ENCODE measurements around the gene ANKRD11.

The ANKRD11 gene

GRCh38 chr16:89320782-89321501 lies 169.4 kb downstream of the ANKRD11 start:
- Histone ChIP-seq H3K27ac (replicated peaks; ENCODE audit: low read length) (no peak overlapping the region), H3K4me1 (ENCODE audit: control insufficient read depth in 2 of 2, insufficient read depth in 1 of 2, low read depth in 1 of 2, low read length in 2 of 2) (peaks cover 22 to 31% of the 10 kb centered on the region in 2 donors), H2BK15ac (ENCODE audit: low read length) (no peak overlapping the region), H3K14ac (ENCODE audit: low read length) (no peak overlapping the region), H2BK12ac (ENCODE audit: low read length) (no peak overlapping the region), H3K36me3 (replicated peaks in 1 of 2; ENCODE audit: control insufficient read depth in 2 of 2, insufficient read depth in 2 of 2, low read length in 2 of 2) (peaks cover 8 to 39% of the 10 kb centered on the region in 2 donors), H3K18ac (ENCODE audit: low read length) (no peak overlapping the region), H2AK5ac (ENCODE audit: low read depth, low read length) (no peak overlapping the region), H3K4ac (ENCODE audit: low read length) (no peak overlapping the region), H3K27me3 (ENCODE audit: control insufficient read depth in 3 of 3, insufficient read depth in 3 of 3, low read depth in 1 of 3, low read length in 3 of 3) (no peaks in the 10 kb centered on the region), H2BK120ac (ENCODE audit: low read depth, low read length) (no peak overlapping the region), H3K79me1 (ENCODE audit: low read depth, low read length) (peaks cover 38% of the 10 kb centered on the region), H2AFZ (ENCODE audit: low read length) (no peak overlapping the region), H3K9ac (ENCODE audit: low read depth, low read length, poor library complexity) (no peak overlapping the region), H3K9me3 (replicated peaks in 1 of 2; ENCODE audit: control insufficient read depth in 2 of 2, insufficient read depth in 1 of 2, low read depth in 1 of 2, low read length in 2 of 2) (no peaks in the 10 kb centered on the region), H3K4me2 (ENCODE audit: insufficient read depth, low read length, poor library complexity, severe bottlenecking) (no peak overlapping the region), H3K4me3 (ENCODE audit: low read length in 2 of 2) (no peak overlapping the region), H4K91ac (ENCODE audit: low read depth, low read length, poor library complexity) (no peak overlapping the region), H3K23ac (ENCODE audit: low read depth, low read length, poor library complexity) (peak overlapping the region; percentile 52), H2BK5ac (ENCODE audit: low read length) (no peak overlapping the region), H4K8ac (ENCODE audit: low read depth, low read length) (no peak overlapping the region)
- no CpG with 5 or more reads among the region's 30 CpGs for WGBS, 2 donors (ENCODE audit: extremely low coverage in 2 of 2, insufficient read length in 2 of 2, insufficient replicate concordance in 1 of 2)
- no peak for DNase-seq (ENCODE audit: low spot score)

GRCh38 chr16:89319886-89320781 lies 170.2 kb downstream of the ANKRD11 start:
- H3K14ac ChIP-seq (ENCODE audit: low read length), result peak overlapping the region; percentile 9
- H3K4me1 ChIP-seq (ENCODE audit: control insufficient read depth in 2 of 2, insufficient read depth in 1 of 2, low read depth in 1 of 2, low read length in 2 of 2), result peaks cover 18 to 27% of the 10 kb centered on the region in 2 donors
- peak overlapping the region; percentile 24 for H3K18ac ChIP-seq (ENCODE audit: low read length)
- H3K23ac ChIP-seq (ENCODE audit: low read depth, low read length, poor library complexity), result peak overlapping the region; percentile 52
- no peak overlapping the region for H3K4ac ChIP-seq (ENCODE audit: low read length)
- H2AFZ ChIP-seq (ENCODE audit: low read length), result no peak overlapping the region
- no peak overlapping the region for H3K4me3 ChIP-seq (ENCODE audit: low read length in 2 of 2)
- H4K91ac ChIP-seq (ENCODE audit: low read depth, low read length, poor library complexity), result no peak overlapping the region
- peaks cover 11 to 47% of the 10 kb centered on the region in 2 donors for H3K36me3 ChIP-seq (replicated peaks in 1 of 2; ENCODE audit: control insufficient read depth in 2 of 2, insufficient read depth in 2 of 2, low read length in 2 of 2)
- no peak overlapping the region for H2AK5ac ChIP-seq (ENCODE audit: low read depth, low read length)
- no peaks in the 10 kb centered on the region for H3K27me3 ChIP-seq (ENCODE audit: control insufficient read depth in 3 of 3, insufficient read depth in 3 of 3, low read depth in 1 of 3, low read length in 3 of 3)
- H3K4me2 ChIP-seq (ENCODE audit: insufficient read depth, low read length, poor library complexity, severe bottlenecking), result no peak overlapping the region
- H2BK12ac ChIP-seq (ENCODE audit: low read length), result no peak overlapping the region
- no peak overlapping the region for H2BK15ac ChIP-seq (ENCODE audit: low read length)
- H3K9ac ChIP-seq (ENCODE audit: low read depth, low read length, poor library complexity), result no peak overlapping the region
- no CpG with 5 or more reads among the region's 32 CpGs for WGBS, 2 donors (ENCODE audit: extremely low coverage in 2 of 2, insufficient read length in 2 of 2, insufficient replicate concordance in 1 of 2)
- no peak overlapping the region for H4K8ac ChIP-seq (ENCODE audit: low read depth, low read length)
- H3K9me3 ChIP-seq (replicated peaks in 1 of 2; ENCODE audit: control insufficient read depth in 2 of 2, insufficient read depth in 1 of 2, low read depth in 1 of 2, low read length in 2 of 2), result no peaks in the 10 kb centered on the region
- H2BK120ac ChIP-seq (ENCODE audit: low read depth, low read length), result no peak overlapping the region
- no peak for DNase-seq (ENCODE audit: low spot score)
- H2BK5ac ChIP-seq (ENCODE audit: low read length), result peak overlapping the region; percentile 10
- peaks cover 45% of the 10 kb centered on the region for H3K79me1 ChIP-seq (ENCODE audit: low read depth, low read length)
- no peak overlapping the region for H3K27ac ChIP-seq (replicated peaks; ENCODE audit: low read length)

GRCh38 chr16:89319631-89319885 lies 170.8 kb downstream of the ANKRD11 start:
- Histone ChIP-seq H3K27ac (replicated peaks; ENCODE audit: low read length) (no peak overlapping the region), H2BK5ac (ENCODE audit: low read length) (peak overlapping the region; percentile 10), H3K4me1 (ENCODE audit: control insufficient read depth in 2 of 2, insufficient read depth in 1 of 2, low read depth in 1 of 2, low read length in 2 of 2) (peaks cover 18 to 27% of the 10 kb centered on the region in 2 donors), H3K36me3 (replicated peaks in 1 of 2; ENCODE audit: control insufficient read depth in 2 of 2, insufficient read depth in 2 of 2, low read length in 2 of 2) (peaks cover 14 to 48% of the 10 kb centered on the region in 2 donors), H4K8ac (ENCODE audit: low read depth, low read length) (no peak overlapping the region), H2BK120ac (ENCODE audit: low read depth, low read length) (no peak overlapping the region), H3K4me2 (ENCODE audit: insufficient read depth, low read length, poor library complexity, severe bottlenecking) (no peak overlapping the region), H2BK12ac (ENCODE audit: low read length) (no peak overlapping the region), H3K14ac (ENCODE audit: low read length) (peak overlapping the region; percentile 75), H2AK5ac (ENCODE audit: low read depth, low read length) (no peak overlapping the region), H3K79me1 (ENCODE audit: low read depth, low read length) (peaks cover 47% of the 10 kb centered on the region), H4K91ac (ENCODE audit: low read depth, low read length, poor library complexity) (no peak overlapping the region), H3K9me3 (replicated peaks in 1 of 2; ENCODE audit: control insufficient read depth in 2 of 2, insufficient read depth in 1 of 2, low read depth in 1 of 2, low read length in 2 of 2) (no peaks in the 10 kb centered on the region), H3K4ac (ENCODE audit: low read length) (peak overlapping the region; percentile 19), H3K4me3 (ENCODE audit: low read length in 2 of 2) (no peak overlapping the region), H3K23ac (ENCODE audit: low read depth, low read length, poor library complexity) (peak overlapping the region; percentile 52), H3K18ac (ENCODE audit: low read length) (no peak overlapping the region), H3K27me3 (ENCODE audit: control insufficient read depth in 3 of 3, insufficient read depth in 3 of 3, low read depth in 1 of 3, low read length in 3 of 3) (no peaks in the 10 kb centered on the region), H3K9ac (ENCODE audit: low read depth, low read length, poor library complexity) (no peak overlapping the region), H2BK15ac (ENCODE audit: low read length) (no peak overlapping the region), H2AFZ (ENCODE audit: low read length) (no peak overlapping the region)
- DNase-seq (ENCODE audit: low spot score), result no peak
- WGBS, 2 donors (ENCODE audit: extremely low coverage in 2 of 2, insufficient read length in 2 of 2, insufficient replicate concordance in 1 of 2), result no CpG with 5 or more reads among the region's 4 CpGs
